HepG2 (cell line): ENCODE measurements around the gene ZMPSTE24.

Experiments
- CBX1 ChIP-seq: IDR thresholded peaks from one replicate; pipeline ENCODE4 v1.6.1; 2016; ENCODE audit warnings: antibody characterized with exemption, low read depth
- CEBPB ChIP-seq: IDR thresholded peaks from 2 replicates; pipeline ENCODE4 v1.6.1; 2011; ENCODE audit warnings: low read depth, low read length, improper control_type of control experiment, borderline replicate concordance
- CHD2 ChIP-seq: IDR thresholded peaks from 2 replicates; pipeline ENCODE4 v1.6.1; 2011; ENCODE audit warnings: low read depth, low read length, improper control_type of control experiment
- EZH2 ChIP-seq: conservative IDR thresholded peaks from 2 replicates; pipeline ENCODE4 v1.6.1; 2012; ENCODE audit warnings: mild to moderate bottlenecking, low read depth, low read length, moderate library complexity
- FOXJ3 ChIP-seq: sonication (generic); formaldehyde crosslinking; IDR thresholded peaks from 2 replicates; pipeline ENCODE4 v1.4.0; 2020; ENCODE audit warnings: missing genetic modification reagents, mild to moderate bottlenecking, borderline replicate concordance
- HNRNPUL1 ChIP-seq: fragments of 200-400 bp; formaldehyde crosslinking; IDR thresholded peaks from 2 replicates; pipeline ENCODE4 v1.6.1; 2017; ENCODE audit warnings: low read depth, mild to moderate bottlenecking, low read length, moderate library complexity
- POLR2AphosphoS2 ChIP-seq: IDR thresholded peaks from 2 replicates; pipeline ENCODE4 v1.6.1; 2011; ENCODE audit warnings: low read depth, low read length, improper control_type of control experiment
- POLR2AphosphoS5 ChIP-seq: IDR thresholded peaks from 2 replicates; pipeline ENCODE4 v1.6.1; 2012; ENCODE audit warnings: low read depth, low read length
- XRCC5 ChIP-seq: fragments of 200-400 bp; formaldehyde crosslinking; optimal IDR thresholded peaks from 2 replicates; pipeline ENCODE3; 2017; ENCODE audit warnings: mild to moderate bottlenecking, low read length
- ZNF263 ChIP-seq: sonication (generic); formaldehyde crosslinking; IDR thresholded peaks from 2 replicates; pipeline ENCODE4 v1.4.0; 2020; ENCODE audit warnings: missing genetic modification reagents

- TF ChIP-seq CEBPB (no peak), CBX1 (no peak), XRCC5 (no peak), ZNF263 (CRISPR knock-in tag) (no peak), FOXJ3 (no peak), EZH2 (no peak), CHD2 (no peak), POLR2AphosphoS5 (no peak), HNRNPUL1 (no peak), POLR2AphosphoS2 (no peak)
Observed at GRCh38 chr1:40310129-40310461, 52.1 kb downstream of the ZMPSTE24 start.
